ENCODE data around the gene IBA57.
"Not testable (repeated sequence)": the region's sequence is repeated elsewhere in the genome, so short reads cannot be mapped to it uniquely, and the experiment has no call there.

GRCh38 chr1:228221097-228221496 is 55.5 kb downstream of the IBA57 start:
- not testable (repeated sequence) for TF ChIP-seq CTCF (optimal IDR thresholded peaks at IDR 0.05 in 1 of 3, IDR thresholded peaks at IDR 0.05 in 1 of 3, conservative IDR thresholded peaks at IDR 0.05 in 1 of 3; ENCODE audit: extremely low read depth in 1 of 3, insufficient read depth in 2 of 3, low read length in 3 of 3); EZH2 (IDR thresholded peaks at IDR 0.05; ENCODE audit: low read length)

All from keratinocyte (primary cell).